ENCODE results near the gene PRKCA. TPM values are rescaled to one million over a fixed set of nuclear protein-coding genes. Genes with fewer than 3 reads are reported as not detected.
A peak's percentile ranks its signal among the peaks of the same experiment; 100 is the strongest.

Gene PRKCA
- polyA plus RNA-seq, 2 of the 4 experiments (the other 2 are of a cell fraction), result 28.8 to 65.0 TPM

- TF ChIP-seq, protein P1, sequence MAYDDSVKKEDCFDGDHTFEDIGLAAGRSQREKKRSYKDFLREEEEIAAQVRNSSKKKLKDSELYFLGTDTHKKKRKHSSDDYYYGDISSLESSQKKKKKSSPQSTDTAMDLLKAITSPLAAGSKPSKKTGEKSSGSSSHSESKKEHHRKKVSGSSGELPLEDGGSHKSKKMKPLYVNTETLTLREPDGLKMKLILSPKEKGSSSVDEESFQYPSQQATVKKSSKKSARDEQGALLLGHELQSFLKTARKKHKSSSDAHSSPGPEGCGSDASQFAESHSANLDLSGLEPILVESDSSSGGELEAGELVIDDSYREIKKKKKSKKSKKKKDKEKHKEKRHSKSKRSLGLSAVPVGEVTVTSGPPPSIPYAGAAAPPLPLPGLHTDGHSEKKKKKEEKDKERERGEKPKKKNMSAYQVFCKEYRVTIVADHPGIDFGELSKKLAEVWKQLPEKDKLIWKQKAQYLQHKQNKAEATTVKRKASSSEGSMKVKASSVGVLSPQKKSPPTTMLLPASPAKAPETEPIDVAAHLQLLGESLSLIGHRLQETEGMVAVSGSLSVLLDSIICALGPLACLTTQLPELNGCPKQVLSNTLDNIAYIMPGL (CRISPR knock-in tag; IDR thresholded peaks at IDR 0.05; ENCODE audit: borderline replicate concordance), result no peak
- no peak for TF ChIP-seq ATOH8 (CRISPR knock-in tag; IDR thresholded peaks at IDR 0.05; ENCODE audit: low read depth)
- TF ChIP-seq RFX5 (IDR thresholded peaks at IDR 0.05), result no peak
- no peak for TF ChIP-seq ZNF302 (CRISPR knock-in tag; IDR thresholded peaks at IDR 0.05)
- no peak; the same call in 1 of the 2 replicates for TF ChIP-seq HDAC2 (IDR thresholded peaks at IDR 0.05)
- 0 out of 3 replicates have a peak, but pooled peaks have one; percentile 5 for TF ChIP-seq SMC3 (IDR thresholded peaks at IDR 0.05)
- no peak for TF ChIP-seq CHD2 (IDR thresholded peaks at IDR 0.05; ENCODE audit: low read length, partially characterized antibody)
- TF ChIP-seq, protein P2, sequence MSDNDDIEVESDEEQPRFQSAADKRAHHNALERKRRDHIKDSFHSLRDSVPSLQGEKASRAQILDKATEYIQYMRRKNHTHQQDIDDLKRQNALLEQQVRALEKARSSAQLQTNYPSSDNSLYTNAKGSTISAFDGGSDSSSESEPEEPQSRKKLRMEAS (IDR thresholded peaks at IDR 0.05), result peak; percentile 68; the same call in 1 of the 2 replicates
- no peak for TF ChIP-seq PBX3 (IDR thresholded peaks at IDR 0.05)
- TF ChIP-seq NFE2L2 (conservative IDR thresholded peaks at IDR 0.05; ENCODE audit: low read length), result no peak
- no peak for TF ChIP-seq ELK1 (IDR thresholded peaks at IDR 0.05; ENCODE audit: low read depth, low read length)
- no peak for TF ChIP-seq SREBF2 (IDR thresholded peaks at IDR 0.05)
- TF ChIP-seq ZC3H11A (IDR thresholded peaks at IDR 0.05), result no peak
- TF ChIP-seq FOXS1 (CRISPR knock-in tag; IDR thresholded peaks at IDR 0.05), result no peak
- TF ChIP-seq PHF8 (IDR thresholded peaks at IDR 0.05; ENCODE audit: borderline replicate concordance, low read depth), result no peak
- TF ChIP-seq MAZ (IDR thresholded peaks at IDR 0.05; ENCODE audit: borderline replicate concordance, low read depth, low read length), result no peak
- TF ChIP-seq NR3C1 (IDR thresholded peaks at IDR 0.05), result no peak
- no peak for TF ChIP-seq RCOR1 (IDR thresholded peaks at IDR 0.05; ENCODE audit: low read depth, low read length)
Observed at GRCh38 chr17:66676421-66676820, 374.0 kb downstream of the PRKCA start (continued).

DNA sequence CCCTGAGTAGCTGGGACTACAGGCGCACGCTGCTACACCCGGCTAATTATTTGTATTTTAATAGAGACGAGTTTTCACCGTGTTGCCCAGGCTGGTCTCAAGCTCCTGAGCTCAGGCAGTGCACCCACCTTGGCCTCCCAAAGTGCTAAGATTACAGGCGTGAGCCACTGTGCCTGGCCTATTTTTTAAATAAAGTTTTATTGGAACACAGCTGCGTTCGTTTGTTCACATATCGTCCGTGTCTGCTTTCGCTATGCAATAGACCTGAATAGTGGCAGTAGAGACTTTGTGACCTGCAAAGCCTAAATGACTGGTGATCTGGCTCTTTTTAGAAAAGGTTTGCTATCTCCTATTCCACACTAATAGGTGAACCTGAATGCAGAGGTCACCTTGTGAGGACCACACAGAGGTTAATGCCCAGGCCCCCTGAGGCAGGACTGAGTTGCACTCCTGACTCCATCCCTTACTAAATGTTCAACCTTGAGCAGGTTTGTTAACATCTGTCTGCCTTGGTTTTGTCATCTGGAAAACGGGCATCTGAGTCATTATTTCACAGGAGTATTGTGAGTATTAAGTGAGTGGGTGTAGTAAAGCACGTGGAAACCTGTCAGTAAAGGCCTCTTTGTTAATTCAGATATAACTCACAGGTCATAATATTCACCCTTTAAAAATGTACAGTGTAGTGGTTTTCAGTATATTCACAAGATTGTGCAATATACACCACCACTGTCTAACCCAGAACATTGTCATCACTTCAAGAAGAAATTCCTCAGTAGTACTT, 375.0 kb downstream of the PRKCA start:
- TF ChIP-seq KDM1A (IDR thresholded peaks at IDR 0.05; ENCODE audit: low read depth) (peak; percentile 25; the same call in 1 of the 2 replicates), ZNF302 (CRISPR knock-in tag; IDR thresholded peaks at IDR 0.05) (no peak), CEBPB (IDR thresholded peaks at IDR 0.05) (peak; percentile 65; a peak in 2 of 4 replicates)
- POLR2A ChIA-PET, result interaction anchor here (0.6 kb wide), 1 partner anchor 271 kb away, joined by 3 read pairs; no protein-coding TSS in a partner anchor
- FAIRE-seq (no peak), DNase-seq (ENCODE audit: low read depth in 1 of 2, low spot score in 1 of 2) (no peak), ATAC-seq (no peak)
- H3K9me3 ChIP-seq, result 0 out of 3 replicates have a peak, but pooled peaks cover 3% of the 10 kb centered on the region
- peak overlapping the region; percentile 72 to 80; a peak in 5 of 6 replicates for H3K27ac ChIP-seq
- CTCF ChIA-PET, result interaction anchor here (3.8 to 4.6 kb wide), 2 partner anchors 422 to 476 kb away, joined by 36 to 49 read pairs; no protein-coding TSS in a partner anchor
- WGBS (ENCODE audit: missing lambda C conversion rate), result 88% methylated on average over 13 of the region's 13 CpGs
- H3K4me2 ChIP-seq, result peak overlapping the region; percentile 61
- H3K4me3 ChIP-seq, result no peak overlapping the region
- peaks cover 53% of the 10 kb centered on the region for H3K4me1 ChIP-seq
